ENCODE data around the gene TMEM245.
A peak's percentile ranks its signal among the peaks of the same experiment; 100 is the strongest.

The TMEM245 gene

GRCh38 chr9:109119439-109120203 lies at the start of gene TMEM245:
Gene TMEM245, minus strand, starts transcription at chr9:109119947. Its CDS starts 34 bp downstream, at chr9:109119913.
- Mint-ChIP-seq H3K27me3 (no peaks in the 10 kb centered on the region), H3K36me3 (peaks cover 10% of the 10 kb centered on the region), H3K4me3 (peak within 1 kb of the TSS; percentile 93), H3K9me3 (ENCODE audit: low read depth) (no peaks in the 10 kb centered on the region), H3K27ac (peak within 1 kb of the TSS; percentile 94), H3K4me1 (ENCODE audit: low read depth) (peaks cover 42% of the 10 kb centered on the region)

GRCh38 chr9:109168170-109168569 lies 48.4 kb upstream of the TMEM245 start:
- peaks cover 4% of the 10 kb centered on the region for H3K4me1 Mint-ChIP-seq (ENCODE audit: low read depth)
- H3K27me3 Mint-ChIP-seq, result peaks cover 38% of the 10 kb centered on the region
- H3K27ac Mint-ChIP-seq, result no peak overlapping the region
- H3K36me3 Mint-ChIP-seq, result no peaks in the 10 kb centered on the region
- no peaks in the 10 kb centered on the region for H3K9me3 Mint-ChIP-seq (ENCODE audit: low read depth)
- no peak overlapping the region for H3K4me3 Mint-ChIP-seq

DNA sequence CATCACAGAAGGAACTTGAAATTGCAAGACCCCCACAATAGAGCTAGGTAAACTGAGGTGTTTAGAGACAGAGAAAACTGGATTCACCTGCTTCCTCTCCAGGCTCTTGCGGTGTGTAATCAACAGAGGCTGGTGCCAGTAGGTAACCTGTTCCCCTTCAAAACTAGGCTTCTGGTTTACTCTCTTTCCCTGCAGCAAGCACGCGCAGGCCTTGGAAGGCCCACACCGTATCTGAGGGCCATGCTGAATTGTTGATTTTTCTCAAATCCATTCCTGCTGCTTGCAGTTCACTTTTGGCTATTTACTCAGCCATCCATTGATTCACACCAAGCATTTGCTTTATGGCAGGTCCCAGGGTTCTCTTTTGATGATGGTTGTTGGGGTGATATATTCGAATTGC lies 48.0 kb upstream of the TMEM245 start:
- Mint-ChIP-seq H3K36me3 (no peaks in the 10 kb centered on the region), H3K27ac (no peak overlapping the region), H3K27me3 (peaks cover 39% of the 10 kb centered on the region), H3K4me3 (peak overlapping the region; percentile 77), H3K9me3 (ENCODE audit: low read depth) (no peaks in the 10 kb centered on the region), H3K4me1 (ENCODE audit: low read depth) (peaks cover 4% of the 10 kb centered on the region)

- Mint-ChIP-seq H3K9me3 (ENCODE audit: low read depth) (no peaks in the 10 kb centered on the region), H3K36me3 (no peaks in the 10 kb centered on the region), H3K27me3 (peaks cover 39% of the 10 kb centered on the region), H3K4me1 (ENCODE audit: low read depth) (peaks cover 4% of the 10 kb centered on the region), H3K4me3 (peak within 1 kb of the TSS; percentile 77), H3K27ac (no peak within 1 kb of the TSS)
Measured at GRCh38 chr9:109166771-109167601, 47.2 kb upstream of the TMEM245 start, which contains the start of gene FRRS1L. Gene FRRS1L, minus strand, starts transcription at chr9:109167249. Its CDS starts 111 bp downstream, at chr9:109167138.

DNA sequence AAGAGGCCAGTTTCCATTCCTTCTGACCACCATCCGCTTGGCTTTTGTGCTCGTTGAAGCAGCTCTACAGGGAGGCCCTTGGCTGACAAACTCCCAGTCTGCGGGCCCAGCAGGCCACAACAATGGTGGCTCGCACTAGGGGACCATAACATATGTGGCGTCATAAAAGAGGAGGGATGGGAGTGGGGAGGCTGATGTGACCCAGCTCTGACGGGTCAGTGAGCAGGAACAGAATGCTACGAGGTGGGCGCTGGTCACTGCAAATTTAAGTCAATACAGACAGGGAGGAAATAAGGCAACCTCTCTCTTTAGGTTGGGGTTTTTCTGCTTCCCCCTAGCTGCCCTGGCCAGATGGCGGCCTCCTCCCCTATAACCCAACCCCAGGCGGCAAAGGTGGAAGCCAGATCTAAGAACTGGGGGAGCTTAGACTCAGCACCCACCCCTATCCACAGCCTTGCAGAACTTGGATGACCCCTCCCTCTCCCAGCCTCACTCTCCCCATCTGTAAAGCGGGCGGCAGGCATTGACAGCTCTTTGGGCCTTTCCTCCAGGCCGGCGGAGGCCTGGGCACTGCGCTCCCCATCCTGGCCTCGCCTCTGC lies 46.5 kb upstream of the TMEM245 start:
- Mint-ChIP-seq H3K27me3 (peaks cover 40% of the 10 kb centered on the region), H3K36me3 (no peaks in the 10 kb centered on the region), H3K9me3 (ENCODE audit: low read depth) (no peaks in the 10 kb centered on the region), H3K4me1 (ENCODE audit: low read depth) (peaks cover 4% of the 10 kb centered on the region), H3K27ac (no peak overlapping the region), H3K4me3 (peak overlapping the region; percentile 58)

GRCh38 chr9:109164042-109164441 lies 44.3 kb upstream of the TMEM245 start:
- peaks cover 36% of the 10 kb centered on the region for H3K27me3 Mint-ChIP-seq
- H3K4me1 Mint-ChIP-seq (ENCODE audit: low read depth), result peaks cover 4% of the 10 kb centered on the region
- H3K9me3 Mint-ChIP-seq (ENCODE audit: low read depth), result peaks cover 4% of the 10 kb centered on the region
- no peak overlapping the region for H3K4me3 Mint-ChIP-seq
- H3K36me3 Mint-ChIP-seq, result no peaks in the 10 kb centered on the region
- no peak overlapping the region for H3K27ac Mint-ChIP-seq

GRCh38 chr9:109163194-109163593 lies 43.4 kb upstream of the TMEM245 start:
- Mint-ChIP-seq H3K4me1 (ENCODE audit: low read depth) (peaks cover 4% of the 10 kb centered on the region), H3K9me3 (ENCODE audit: low read depth) (peaks cover 4% of the 10 kb centered on the region), H3K27me3 (peaks cover 35% of the 10 kb centered on the region), H3K36me3 (no peaks in the 10 kb centered on the region), H3K27ac (no peak overlapping the region), H3K4me3 (no peak overlapping the region)

DNA sequence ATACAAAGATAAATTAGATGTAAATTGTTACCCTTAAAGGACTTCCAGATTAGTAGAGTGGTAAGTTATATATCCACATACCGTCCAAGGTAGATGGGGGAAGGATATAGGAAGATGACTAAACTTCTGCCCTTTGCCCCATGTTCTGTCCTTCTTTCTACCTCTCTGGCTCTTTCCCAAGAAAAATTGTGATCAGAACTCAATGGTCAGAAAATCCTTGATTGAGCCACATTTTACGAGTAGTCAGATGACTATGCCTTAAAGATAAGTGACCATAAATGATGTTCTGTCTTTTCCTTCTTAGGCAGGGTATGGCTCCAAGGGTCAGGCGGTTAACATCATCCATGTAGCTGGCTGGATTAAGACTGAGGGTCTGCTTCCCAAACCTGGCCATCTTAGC lies 42.9 kb upstream of the TMEM245 start:
- peaks cover 34% of the 10 kb centered on the region for H3K27me3 Mint-ChIP-seq
- H3K9me3 Mint-ChIP-seq (ENCODE audit: low read depth), result peaks cover 4% of the 10 kb centered on the region
- no peak overlapping the region for H3K4me3 Mint-ChIP-seq
- peaks cover 4% of the 10 kb centered on the region for H3K4me1 Mint-ChIP-seq (ENCODE audit: low read depth)
- no peaks in the 10 kb centered on the region for H3K36me3 Mint-ChIP-seq
- H3K27ac Mint-ChIP-seq, result no peak overlapping the region

DNA sequence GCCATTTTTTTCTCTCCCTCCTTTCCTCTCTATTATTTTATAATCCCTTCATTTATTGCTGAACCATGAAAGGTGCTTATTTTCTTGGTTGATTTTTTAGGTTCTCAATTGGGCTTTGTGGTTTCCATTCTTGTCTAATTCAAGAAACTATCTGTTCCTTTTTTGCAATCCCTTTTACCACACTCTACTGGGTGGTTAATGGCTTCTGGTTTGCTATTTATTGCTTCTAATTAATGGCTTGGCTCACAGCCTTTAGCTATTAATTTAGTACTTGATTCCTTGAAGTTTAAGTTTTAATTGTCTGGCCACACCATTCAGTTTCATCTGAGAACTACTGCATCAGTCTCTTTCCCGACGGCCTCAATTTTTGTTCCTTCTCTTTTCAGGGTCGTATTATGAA lies 41.7 kb upstream of the TMEM245 start:
- H3K27me3 Mint-ChIP-seq, result peaks cover 29% of the 10 kb centered on the region
- H3K4me1 Mint-ChIP-seq (ENCODE audit: low read depth), result no peaks in the 10 kb centered on the region
- H3K4me3 Mint-ChIP-seq, result no peak overlapping the region
- peaks cover 4% of the 10 kb centered on the region for H3K9me3 Mint-ChIP-seq (ENCODE audit: low read depth)
- H3K27ac Mint-ChIP-seq, result no peak overlapping the region
- no peaks in the 10 kb centered on the region for H3K36me3 Mint-ChIP-seq

DNA sequence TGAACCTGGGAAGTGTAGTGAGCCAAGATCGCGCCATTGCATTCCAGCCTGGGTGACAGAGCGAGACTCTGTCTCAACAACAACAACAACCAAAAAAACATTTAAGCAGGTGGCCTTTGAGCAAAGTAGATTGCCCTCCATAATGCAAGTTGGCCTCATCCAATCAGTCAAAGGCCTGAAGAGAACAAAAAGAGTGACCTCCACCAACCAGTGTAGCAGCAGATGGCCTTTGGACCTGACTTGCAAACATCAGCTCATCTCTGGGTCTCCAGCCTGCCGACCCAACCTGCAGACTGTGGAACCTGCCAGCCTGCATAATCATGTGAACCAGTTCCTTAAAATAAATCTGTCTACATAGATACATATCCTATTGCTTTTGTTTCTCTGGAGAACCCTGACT lies 39.8 kb upstream of the TMEM245 start:
- Mint-ChIP-seq H3K9me3 (ENCODE audit: low read depth) (peaks cover 4% of the 10 kb centered on the region), H3K27ac (no peak overlapping the region), H3K4me3 (no peak overlapping the region), H3K27me3 (peaks cover 17% of the 10 kb centered on the region), H3K4me1 (ENCODE audit: low read depth) (no peaks in the 10 kb centered on the region), H3K36me3 (no peaks in the 10 kb centered on the region)

DNA sequence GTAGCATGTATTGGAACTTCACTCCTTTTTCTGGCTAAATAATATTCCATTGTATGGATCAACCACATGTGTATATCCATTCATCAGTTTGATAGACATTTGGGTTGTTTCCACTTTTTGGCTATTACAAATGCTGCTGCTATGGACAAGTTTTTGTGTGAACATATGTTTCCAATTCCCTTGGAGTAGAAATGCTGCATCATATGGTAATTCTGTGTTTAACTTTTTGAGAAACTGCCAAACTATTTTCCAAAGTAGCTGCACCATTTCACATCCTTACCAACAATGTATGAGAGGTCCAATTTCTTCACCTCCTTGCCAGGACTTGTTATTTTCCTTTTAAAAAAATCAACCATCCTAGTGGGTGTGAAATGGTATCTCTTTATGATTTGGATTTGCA lies 38.9 kb upstream of the TMEM245 start:
- H3K9me3 Mint-ChIP-seq (ENCODE audit: low read depth), result peaks cover 12% of the 10 kb centered on the region
- H3K4me1 Mint-ChIP-seq (ENCODE audit: low read depth), result no peaks in the 10 kb centered on the region
- H3K4me3 Mint-ChIP-seq, result no peak overlapping the region
- no peak overlapping the region for H3K27ac Mint-ChIP-seq
- peaks cover 13% of the 10 kb centered on the region for H3K27me3 Mint-ChIP-seq
- H3K36me3 Mint-ChIP-seq, result peaks cover 2% of the 10 kb centered on the region

- H3K4me1 Mint-ChIP-seq (ENCODE audit: low read depth), result no peaks in the 10 kb centered on the region
- H3K9me3 Mint-ChIP-seq (ENCODE audit: low read depth), result peaks cover 15% of the 10 kb centered on the region
- no peak overlapping the region for H3K4me3 Mint-ChIP-seq
- no peak overlapping the region for H3K27ac Mint-ChIP-seq
- peaks cover 4% of the 10 kb centered on the region for H3K36me3 Mint-ChIP-seq
- H3K27me3 Mint-ChIP-seq, result peaks cover 11% of the 10 kb centered on the region
Measured at GRCh38 chr9:109156708-109157107, 37.0 kb upstream of the TMEM245 start.

DNA sequence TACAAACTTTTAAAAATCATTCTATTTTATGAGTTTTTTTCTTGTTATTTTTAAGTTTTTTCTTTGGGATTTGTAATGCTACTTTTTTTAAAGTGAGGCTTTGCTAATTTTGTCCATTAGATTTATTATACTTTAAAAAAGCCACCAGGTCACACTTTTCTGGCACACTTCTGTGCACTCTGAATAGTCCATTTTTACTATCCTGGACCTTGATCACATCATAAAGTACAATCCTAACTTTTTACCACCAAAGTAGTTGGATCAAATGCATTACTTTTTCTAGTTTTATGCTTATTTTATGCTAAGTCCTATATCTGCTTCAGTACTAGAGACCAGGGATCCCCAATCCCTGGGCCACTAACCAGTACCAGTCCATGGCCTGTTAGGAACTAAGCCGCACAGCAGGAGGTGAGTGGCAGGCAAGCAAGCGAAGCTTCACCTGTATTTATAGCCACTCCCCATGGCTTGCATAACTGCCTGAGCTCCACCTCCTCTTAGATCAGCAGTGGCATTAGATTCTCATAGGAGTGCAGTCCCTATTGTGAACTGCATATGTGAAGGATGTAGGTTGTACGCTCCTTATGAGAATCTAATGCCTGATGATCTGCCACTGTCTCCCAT lies 31.3 kb upstream of the TMEM245 start:
- H3K27me3 Mint-ChIP-seq, result peaks cover 2% of the 10 kb centered on the region
- no peaks in the 10 kb centered on the region for H3K4me1 Mint-ChIP-seq (ENCODE audit: low read depth)
- no peak overlapping the region for H3K27ac Mint-ChIP-seq
- peaks cover 4% of the 10 kb centered on the region for H3K36me3 Mint-ChIP-seq
- peaks cover 12% of the 10 kb centered on the region for H3K9me3 Mint-ChIP-seq (ENCODE audit: low read depth)
- H3K4me3 Mint-ChIP-seq, result no peak overlapping the region

DNA sequence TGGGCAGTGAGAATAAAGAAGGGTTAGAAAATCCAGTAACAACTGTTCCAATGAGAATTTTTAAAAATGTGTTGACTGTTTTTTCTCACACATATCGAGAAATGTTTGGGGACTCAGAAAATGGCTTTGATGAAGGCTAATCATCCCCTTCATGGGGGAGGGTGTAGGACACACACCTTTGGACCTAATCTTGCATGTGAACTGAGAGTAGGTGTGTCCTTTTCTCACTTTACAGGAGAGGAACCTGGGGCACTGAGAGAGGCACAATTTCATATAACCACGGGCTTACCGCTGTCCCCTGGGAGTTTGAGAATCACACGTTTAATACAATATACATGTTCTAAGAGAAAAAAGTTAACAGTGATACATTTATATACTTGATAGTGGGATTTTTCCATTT lies 30.0 kb upstream of the TMEM245 start:
- Mint-ChIP-seq H3K27me3 (peaks cover 2% of the 10 kb centered on the region), H3K27ac (no peak overlapping the region), H3K4me3 (no peak overlapping the region), H3K36me3 (peaks cover 4% of the 10 kb centered on the region), H3K9me3 (ENCODE audit: low read depth) (peaks cover 12% of the 10 kb centered on the region), H3K4me1 (ENCODE audit: low read depth) (no peaks in the 10 kb centered on the region)

GRCh38 chr9:109149089-109149488 lies 29.3 kb upstream of the TMEM245 start:
- Mint-ChIP-seq H3K27me3 (no peaks in the 10 kb centered on the region), H3K27ac (no peak overlapping the region), H3K9me3 (ENCODE audit: low read depth) (peaks cover 6% of the 10 kb centered on the region), H3K36me3 (peaks cover 2% of the 10 kb centered on the region), H3K4me3 (no peak overlapping the region), H3K4me1 (ENCODE audit: low read depth) (no peaks in the 10 kb centered on the region)

Measured in activated naive CD8-positive, alpha-beta T cell (primary cell).